Activated T-cell treated with anti-CD3 and anti-CD28 coated beads for 48 hours (primary cell): ENCODE data around the gene PFKL.
"Not testable (repeated sequence)": the region's sequence is repeated elsewhere in the genome, so short reads cannot be mapped to it uniquely, and the experiment has no call there.

Source experiments
- DNase-seq: peaks from one replicate; pipeline ENCODE4 v3.0.0-alpha.2; 2020; ENCODE audit warnings: low read depth

PFKL gene

DNA sequence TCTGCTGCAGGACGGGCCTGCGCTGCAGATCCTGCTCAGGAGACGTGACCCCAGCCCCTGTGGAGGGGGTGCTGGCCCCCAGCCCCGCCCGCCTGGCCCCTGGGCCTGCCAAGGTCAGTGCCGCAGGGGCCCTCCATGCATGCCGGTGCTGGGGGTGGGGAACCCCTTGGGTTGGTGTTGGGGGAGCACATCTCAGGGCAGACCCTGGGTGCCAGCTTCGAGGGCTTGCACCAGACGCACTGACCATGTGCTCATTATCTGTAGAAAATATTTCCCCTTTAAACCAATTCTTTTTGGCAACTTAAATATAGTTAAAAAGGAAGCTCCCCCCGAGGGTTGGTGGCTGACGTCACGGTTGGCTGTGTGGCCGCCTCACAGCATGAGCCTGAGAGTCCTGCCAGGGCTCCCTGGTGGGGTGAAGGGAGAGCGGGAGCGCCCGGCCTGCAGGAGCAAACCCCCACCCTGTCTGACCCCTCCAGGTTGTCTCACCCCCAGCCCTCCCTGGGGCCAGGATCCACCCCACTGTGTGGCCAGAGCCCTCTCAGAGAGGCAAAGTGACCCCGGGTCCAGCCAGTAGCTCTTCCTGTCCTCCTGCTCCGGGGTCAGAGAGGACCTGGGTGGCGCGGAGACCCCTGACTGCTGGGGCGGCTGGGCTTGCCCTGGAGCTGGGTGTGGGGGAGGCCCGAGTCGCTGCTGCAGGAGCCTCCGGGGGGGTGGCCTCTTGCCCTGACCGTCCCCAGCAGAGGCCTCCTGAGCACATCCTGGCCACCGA lies 5.3 kb upstream of the PFKL start:
- DNase-seq = no peak

DNA sequence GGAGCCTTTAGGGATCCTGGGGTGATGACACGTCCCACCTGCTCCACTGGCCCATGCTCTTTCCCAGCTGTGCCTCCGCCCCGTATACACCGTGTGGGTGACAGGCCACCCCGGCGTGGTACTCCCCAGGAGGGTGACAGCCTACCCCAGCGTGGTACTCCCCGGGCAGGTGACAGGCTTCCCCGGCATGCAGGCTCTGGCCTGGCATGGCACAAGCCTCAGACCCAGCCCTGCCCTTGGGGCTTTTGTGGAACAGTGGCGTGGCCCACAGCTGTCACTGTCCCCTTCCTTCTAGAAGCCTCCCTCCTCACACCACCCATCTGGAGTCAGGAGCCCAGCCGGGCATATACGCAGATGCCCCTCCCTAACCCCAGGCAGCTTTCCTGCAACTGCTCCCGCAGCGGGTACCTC lies 4.7 kb upstream of the PFKL start:
- DNase-seq = no peak

DNA sequence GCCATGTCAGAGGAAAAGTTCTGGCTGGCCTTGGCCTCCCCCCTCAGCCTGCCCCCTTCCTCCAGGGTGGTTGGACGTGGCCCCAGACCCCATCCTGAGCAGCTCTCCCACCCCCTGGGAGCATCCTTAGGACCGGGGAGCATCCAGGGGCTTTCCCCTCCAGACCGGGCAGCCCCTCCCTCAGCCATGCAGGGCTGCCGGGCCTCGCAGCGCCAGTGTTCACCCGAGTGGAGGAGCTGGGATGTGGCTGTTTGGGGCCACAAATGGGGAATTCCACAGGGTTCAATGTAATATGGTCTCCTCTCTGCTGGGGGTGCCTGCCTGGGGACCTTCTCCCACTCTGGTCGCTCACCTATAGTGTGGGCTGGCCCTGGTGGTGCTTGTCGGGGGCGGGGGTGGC lies 4.2 kb upstream of the PFKL start:
- no peak for DNase-seq

DNA sequence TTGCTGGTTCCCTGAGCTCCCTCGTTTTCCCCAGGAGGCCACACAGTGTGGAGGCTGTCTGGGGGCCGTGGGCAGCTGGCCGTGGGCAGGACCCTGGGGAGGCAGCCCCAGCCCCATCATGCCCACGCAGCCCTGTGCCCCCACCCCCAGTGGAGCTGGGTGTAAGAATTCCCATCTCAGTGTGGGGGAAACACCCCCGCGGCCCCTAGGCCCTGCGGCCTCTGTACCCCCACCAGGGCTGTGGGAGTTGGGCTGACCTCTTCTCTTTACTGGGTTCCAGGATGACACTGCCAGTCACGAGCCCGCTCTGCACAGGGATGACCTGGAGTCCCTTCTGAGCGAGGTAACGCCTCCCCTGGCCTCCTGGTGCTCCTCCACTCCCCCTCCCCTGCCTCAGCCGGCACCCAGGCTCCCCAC lies 3.7 kb upstream of the PFKL start:
- DNase-seq = no peak

DNA sequence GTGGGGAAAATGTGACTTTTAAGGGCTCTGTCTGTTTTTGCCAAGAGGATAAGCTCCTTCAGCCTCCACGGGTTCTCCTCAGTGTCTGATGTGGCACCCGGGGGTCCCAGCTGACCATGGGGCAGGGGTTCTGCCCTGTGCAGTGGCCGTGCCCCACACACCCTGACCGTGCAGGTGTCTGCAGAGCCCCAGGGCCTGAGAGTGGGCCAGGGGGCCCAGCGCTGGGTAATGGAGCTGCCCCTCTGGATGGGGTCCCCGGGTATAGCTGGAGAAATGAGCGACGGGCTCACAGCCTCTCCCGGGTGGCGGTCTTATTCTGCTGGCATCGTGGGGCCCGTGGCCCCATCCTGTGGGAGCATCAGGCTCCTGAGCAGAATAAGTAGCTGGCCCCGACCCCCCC lies 2.9 kb upstream of the PFKL start:
- DNase-seq = no peak

DNA sequence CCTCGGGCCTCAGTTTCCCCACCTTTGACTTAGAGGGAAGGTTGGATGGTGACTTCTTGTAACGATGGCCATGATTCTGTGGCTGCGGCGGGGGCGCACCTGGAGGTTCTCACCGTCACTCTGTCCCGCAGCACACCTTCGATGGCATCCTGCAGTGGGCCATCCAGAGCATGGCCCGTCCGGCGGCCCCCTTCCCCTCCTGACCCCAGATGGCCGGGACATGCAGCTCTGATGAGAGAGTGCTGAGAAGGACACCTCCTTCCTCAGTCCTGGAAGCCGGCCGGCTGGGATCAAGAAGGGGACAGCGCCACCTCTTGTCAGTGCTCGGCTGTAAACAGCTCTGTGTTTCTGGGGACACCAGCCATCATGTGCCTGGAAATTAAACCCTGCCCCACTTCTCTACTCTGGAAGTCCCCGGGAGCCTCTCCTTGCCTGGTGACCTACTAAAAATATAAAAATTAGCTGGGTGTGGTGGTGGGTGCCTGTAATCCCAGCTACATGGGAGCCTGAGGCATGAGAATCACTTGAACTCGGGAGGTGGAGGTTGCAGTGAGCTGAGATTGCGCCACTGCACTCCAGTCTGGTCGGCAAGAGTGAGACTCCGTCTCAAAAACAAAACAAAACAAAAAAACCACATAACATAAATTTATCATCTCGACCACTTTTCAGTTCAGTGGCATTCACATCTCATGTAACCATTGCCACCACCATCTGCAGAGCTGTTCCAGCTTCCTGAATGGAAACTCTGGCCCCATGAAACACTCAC lies 2.1 kb upstream of the PFKL start:
- peak; percentile 67 for DNase-seq

DNA sequence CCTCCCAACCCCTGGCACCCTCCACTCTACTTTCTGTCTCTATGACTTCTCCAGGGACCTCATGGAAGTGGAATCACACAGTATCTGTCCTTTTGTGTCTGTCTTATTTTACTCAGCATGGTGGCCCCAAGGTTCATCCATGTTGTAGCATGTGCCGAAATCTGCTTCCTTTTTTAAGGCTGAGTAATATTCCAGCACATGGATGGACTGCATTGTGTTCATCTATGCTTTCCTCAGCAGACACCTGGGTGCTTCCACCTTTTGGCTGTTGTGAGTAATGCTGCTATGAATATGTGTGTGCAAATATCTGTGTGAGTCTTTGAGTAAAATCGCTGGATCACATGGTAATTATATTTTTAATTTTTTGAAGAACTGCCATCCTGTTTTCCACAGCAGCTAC lies 1.6 kb upstream of the PFKL start:
- DNase-seq = no peak

DNA sequence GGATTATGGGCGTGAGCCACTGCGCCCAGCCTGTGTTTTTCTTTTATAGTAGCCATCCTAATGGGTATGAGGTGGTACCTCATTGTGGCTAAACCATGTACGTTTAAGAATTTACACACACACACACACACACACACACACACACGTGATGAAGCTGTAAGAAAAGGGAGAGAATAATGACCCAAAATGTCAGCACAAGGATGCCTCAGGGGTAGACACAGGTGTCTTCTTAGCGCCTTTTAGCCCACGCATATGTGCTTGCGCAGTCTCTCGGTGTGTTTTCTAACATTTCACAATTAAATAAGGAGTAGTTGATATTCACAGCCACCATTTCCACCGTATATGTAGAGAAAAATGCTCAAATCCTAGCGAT lies 782 bp upstream of the PFKL start:
- no peak for DNase-seq

DNA sequence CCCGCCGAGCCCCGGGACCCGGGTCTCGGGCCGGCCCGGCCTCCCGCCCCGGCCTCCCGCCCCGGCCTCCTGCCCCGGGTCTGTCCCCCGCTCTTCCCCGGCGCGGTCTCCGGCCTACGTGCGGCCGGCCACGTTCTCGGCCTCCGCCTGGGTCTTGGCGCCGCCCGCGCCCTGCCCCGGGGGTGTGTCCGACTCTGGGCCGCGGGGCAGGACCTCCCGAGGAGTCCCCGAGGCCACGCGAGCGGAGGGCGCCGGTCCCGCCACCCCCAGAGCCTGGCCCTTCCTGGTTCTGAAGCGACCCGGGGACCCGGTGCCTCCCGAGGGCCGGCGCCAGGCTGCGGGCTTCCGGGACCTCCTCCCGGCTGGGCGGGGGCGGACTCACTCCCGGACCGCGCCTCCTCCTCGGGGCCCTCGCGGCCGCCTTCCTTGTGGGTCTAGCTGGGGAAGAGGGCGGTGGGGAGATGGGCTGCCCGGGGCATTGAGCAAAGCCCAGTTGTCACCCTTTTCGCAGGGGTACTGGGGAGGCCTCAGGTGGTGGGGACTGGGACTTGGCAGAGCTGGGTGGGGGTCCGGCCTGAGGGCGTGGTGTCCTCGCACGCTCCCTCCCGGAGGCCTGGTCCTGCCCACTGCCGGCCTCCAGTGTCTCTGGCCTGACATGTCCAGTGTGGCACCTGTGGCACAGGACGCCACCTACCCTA lies 558 bp downstream of the PFKL start:
- DNase-seq = peak; percentile 63

DNA sequence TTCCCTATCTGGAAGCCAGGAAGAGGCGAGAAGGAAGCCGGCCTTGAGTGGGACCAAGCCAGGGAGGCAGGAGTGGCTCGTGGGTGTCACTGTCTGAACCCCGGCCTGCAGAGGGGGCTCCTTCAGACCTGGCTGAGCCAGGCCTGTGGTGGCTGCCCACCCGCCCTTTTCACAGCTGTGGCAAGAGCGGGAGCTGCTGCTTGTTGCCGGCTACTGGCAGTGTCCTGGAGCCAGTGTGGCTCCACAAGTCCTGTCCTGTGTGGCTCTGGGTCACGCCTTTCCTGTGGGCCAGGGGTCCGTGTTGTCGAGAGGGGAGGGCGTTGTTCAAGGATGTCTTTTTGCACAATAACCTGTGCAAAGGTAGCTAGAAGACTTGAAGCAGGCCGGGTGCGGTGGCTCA lies 1.3 kb downstream of the PFKL start:
- no peak for DNase-seq

DNA sequence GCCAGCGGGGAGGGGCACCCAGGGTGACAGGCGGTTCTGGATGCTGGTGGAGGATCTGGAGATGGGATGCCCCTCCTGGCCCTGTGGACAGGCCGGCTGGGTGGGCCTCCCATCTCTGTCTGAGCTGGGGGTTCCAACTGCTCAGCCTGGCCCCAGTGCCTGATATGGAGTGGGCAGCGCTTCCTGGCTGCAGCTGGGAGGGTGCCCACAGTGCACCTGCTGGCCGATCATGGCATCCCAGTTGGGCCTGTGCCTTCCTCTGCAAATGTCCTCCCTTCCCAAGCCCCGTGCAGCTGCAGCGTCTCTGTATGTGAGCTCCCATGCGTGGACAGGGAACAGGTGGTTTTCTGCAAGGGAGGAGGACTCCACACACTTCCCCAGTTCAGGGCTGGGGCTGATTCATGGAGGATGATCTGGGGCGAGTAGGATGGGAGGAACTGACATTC lies 2.1 kb downstream of the PFKL start:
- DNase-seq = no peak

DNA sequence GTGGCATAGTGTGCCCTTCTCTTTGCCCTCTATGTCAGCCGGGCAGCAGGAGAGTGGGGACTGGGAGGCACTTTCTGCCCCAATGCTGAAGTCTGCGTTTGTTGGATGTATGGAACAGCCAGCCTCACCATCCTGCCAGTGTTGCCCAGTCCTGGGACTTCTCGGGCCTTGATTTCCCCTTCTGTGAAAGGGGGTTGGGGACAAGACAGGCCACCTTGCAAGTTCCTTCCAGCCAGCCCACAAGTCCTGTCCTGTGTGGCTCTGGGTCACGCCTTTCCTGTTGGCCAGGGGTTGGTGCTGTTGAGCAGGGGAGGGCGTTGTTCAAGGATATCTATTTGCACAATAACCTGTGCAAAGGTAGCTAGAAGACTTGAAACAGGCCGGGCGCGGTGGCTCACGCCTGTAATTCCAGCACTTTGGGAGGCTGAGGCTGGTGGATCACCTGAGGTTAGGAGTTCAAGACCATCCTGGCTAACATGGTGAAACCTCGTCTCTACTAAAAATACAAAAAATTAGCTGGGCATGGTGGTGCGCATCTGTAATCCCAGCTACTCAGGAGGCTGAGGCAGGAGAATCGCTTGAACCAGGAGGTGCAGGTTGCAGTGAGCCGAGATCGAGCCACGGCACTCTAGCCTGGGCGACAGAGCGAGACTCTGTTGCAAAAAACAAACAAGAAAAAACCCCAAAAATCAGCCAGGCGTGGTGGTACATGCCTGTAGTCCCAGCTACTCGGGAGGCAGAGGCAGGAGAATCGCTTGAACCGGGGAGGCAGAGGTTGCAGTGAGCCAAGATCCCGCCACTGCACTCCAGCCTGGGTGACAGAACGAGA lies 2.9 kb downstream of the PFKL start:
- DNase-seq = not testable (repeated sequence)

DNA sequence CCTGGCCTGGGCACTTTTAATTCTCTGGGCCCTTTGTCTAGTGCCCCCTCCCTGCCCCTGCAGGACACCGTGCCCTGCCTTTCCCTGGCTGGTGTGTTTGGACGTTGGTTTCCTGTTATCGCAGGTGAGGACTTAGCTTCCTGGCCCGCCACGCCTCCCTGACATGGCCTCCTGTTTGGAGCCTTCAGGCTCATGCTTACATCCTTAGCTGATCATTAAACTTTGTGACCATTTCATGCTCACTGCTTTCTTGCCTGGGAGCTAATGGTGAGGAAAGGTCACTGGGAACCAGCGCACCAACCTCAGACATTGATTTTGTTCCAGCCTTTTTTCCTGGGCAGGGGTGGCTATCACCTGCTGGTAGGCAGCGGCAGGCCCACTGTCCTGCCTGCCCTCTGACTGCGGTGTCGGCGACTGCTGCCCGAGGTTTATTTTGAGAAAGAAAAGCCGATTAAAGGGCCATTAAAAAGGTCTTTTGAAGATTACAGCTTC lies 3.7 kb downstream of the PFKL start:
- DNase-seq = no peak

DNA sequence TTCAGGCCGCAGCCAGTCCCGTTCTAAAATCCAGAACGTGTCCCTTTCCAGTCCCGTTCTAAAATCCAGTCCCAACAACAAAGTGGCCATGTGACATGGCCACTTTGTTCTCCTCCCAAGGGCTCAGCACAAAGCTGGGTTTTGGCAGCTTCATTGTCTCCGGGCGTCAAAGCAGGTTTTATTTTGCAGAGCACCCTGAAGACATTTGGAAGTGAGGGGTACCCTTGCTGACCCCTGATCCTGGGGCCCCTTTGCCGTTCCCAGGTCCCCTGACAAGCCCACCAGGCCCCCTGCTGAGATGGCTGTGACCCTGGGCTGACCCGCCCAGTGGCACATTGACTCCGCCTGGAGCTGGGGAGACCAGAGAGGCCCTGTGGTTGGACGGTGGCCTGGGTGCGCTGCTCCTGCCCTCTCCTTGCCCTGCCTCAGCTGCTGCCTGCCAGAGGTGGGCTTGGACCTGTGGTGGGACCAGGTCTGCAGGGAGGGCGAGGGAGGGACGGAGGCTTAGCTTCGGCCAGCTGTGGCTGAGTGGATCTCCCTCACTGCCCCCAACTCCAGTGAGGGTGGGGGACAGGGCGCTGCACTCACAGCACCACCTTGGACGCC lies 4.3 kb downstream of the PFKL start:
- no peak for DNase-seq

DNA sequence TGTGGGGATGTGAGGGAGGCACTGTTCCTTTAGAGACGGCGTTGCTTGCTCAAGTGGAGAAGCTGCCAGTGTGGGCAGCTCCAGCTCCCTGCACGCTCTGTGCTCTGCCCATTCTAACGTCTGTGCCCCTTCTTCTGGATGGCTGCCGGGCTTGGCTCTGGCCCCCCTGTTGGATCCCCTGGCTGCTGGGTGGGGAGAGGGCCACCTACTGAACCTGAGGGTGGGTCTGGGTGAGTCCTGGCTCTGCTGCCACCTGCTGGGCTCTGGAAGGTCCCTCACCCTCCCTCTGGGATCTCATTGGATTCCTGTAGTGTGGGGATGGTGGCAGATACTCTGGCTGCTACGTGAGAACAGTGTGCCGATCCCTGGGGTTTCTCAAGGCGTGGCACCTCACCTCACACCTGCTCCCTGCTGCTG lies 5.0 kb downstream of the PFKL start:
- DNase-seq = no peak

DNA sequence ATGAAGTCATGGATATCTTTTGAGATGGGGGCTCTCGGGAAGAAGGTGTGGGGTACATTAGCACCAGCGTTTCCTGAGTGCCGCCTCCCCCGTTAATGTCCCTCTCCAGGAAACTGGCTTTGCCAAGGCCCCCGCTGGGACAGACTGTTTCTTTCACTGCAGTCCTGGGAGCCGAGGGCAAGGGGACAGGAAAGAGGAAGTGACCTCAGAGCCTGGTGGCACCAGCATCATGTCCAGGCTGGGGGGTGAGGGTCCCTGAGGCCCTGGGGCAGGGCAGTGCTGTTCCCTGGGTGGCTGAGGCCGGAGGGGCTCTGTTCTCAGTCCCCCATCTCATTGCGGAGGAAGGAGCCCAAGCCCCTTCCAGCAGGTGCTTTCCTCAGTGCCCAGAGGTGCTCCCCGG lies 5.8 kb downstream of the PFKL start:
- no peak for DNase-seq

DNA sequence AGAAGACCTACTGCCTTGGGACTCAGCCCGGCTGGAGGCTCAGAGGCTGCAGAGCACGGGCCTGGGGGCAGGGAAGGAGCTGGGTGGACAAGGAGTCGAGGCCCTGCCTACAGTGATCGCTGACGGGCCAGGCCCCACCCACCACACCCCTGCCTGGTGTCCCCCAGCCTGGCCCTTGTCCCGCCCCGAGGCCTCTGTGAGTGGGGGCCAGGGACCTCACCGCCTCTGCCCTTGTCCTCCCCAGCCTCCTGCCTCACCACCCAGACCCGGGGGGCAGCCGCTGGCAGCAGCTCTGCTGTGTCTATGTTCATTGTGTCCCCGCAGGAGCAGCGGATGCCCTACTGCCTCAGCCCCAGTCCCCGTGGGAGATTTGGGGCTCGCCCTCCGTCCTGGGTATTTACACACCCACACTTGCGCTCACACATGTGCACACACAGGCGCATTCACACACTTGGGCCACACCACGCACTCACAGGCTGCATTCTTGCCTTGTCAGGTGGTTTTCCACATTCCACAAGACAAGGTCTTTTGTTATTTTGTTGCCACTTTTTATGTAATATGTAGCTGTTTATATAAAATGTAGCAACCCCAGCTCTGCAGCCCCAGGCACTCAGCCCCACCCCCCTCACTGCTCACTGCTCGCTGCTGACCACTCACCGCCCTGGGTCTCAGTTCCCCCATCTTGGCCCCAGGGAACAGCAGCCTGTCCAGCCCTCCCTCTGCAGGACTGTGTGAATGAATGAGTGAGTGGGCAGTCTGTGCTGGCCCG lies 7.3 kb downstream of the PFKL start:
- DNase-seq = no peak

DNA sequence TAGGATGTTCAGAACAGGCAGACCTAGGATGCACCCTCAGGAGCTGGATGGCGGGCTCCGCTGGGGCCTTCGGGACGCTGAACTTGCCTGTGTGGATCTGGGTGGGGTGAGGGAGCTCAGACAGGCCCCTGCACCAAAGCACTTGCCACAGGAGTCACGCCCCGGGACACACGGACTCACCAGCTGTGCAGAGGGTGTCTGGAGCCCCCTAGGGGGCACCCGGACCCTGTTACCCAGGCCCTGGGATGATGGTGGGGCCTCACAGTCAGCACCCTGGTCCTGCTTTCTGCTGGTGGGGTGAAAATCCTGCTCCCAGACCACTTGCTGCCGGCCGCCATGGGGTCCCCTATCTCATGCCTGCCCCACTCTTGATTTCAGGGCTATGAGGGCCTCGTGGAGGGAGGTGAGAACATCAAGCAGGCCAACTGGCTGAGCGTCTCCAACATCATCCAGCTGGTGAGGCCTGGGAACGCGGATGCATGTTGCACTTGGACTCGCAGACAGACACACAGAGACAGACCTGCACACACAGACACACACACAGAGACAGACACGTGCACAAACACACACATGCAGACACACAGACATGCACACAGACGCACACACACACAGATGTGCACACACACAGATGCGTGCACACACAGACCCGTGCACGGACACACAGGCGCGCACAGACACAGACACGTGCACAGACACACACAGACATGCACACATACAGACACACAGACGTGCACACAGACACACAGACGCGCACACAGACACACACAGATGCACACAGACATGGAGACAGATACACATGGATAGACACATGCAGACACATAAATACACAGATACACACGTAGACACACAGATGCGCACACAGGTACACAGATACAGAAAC lies 11.0 kb downstream of the PFKL start:
- DNase-seq = no peak

DNA sequence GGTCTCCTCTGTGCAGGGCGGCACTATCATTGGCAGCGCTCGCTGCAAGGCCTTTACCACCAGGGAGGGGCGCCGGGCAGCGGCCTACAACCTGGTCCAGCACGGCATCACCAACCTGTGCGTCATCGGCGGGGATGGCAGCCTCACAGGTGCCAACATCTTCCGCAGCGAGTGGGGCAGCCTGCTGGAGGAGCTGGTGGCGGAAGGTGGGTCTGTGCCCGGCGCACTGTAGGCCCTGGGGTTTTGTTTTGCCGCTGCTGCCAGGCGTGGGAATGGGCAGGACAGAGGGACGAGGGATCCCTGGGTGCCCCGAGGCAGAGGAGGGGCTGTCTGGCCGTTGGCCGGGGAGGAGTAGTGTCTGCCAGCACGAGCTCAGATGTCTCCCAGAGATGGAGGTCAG lies 12.2 kb downstream of the PFKL start:
- no peak for DNase-seq

DNA sequence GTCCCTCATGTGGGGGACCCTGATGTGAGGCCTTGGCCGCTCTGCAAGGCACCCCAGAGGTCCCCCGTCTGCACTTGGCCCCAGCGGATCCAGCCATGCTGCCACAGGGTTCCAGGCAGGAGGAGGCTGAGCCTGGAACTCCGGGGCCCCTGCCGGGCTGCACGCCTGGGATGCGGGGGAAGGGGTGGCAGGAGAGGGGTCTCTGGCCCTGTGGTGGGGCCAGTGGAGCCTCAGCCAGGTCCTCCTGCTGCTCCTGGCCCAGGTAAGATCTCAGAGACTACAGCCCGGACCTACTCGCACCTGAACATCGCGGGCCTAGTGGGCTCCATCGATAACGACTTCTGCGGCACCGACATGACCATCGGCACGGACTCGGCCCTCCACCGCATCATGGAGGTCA lies 12.9 kb downstream of the PFKL start:
- no peak for DNase-seq
